GM12878 (cell line): Measurements from ENCODE around the gene TGFBR1. TPM values are rescaled to one million over a fixed set of nuclear protein-coding genes. Genes with fewer than 3 reads are reported as not detected.

Experiments
- EED ChIP-seq: sonication (generic); IDR thresholded peaks from 2 replicates; pipeline ENCODE4 v1.6.1; 2016; ENCODE audit warnings: antibody characterized with exemption, low read depth
- IRF4 ChIP-seq: IDR thresholded peaks from 2 replicates; pipeline ENCODE4 v1.6.1; 2011; ENCODE audit warnings: low read depth, low read length
- POLR2AphosphoS5 ChIP-seq: IDR thresholded peaks from 2 replicates; pipeline ENCODE4 v1.6.1; 2011; ENCODE audit warnings: mild to moderate bottlenecking, low read length, inconsistent platforms
- RELA ChIP-seq: fragments of 450-650 bp; IDR thresholded peaks from 2 replicates; pipeline ENCODE4 v1.8.0; 2014; ENCODE audit warnings: borderline replicate concordance; ENCODE audit not compliant: partially characterized antibody
- SPI1 ChIP-seq: IDR thresholded peaks from 2 replicates; pipeline ENCODE4 v1.6.1; 2011; ENCODE audit warnings: low read depth, mild to moderate bottlenecking, low read length, moderate library complexity, borderline replicate concordance; ENCODE audit not compliant: insufficient read depth
- polyA plus RNA-seq, 11 experiments: library from polyadenylated mRNA; depleted of rRNA in 4 of 11; unstranded in 6 of 11; stranded (reverse) in 5 of 11; fragments of >200 nt; fragmentation: Nextera tagmentation in 4 of 11; fragmentation: Illumina TruSeq in 1 of 11; extraction: Ambion mirVana in 4 of 11; extraction: Trizol in 1 of 11; gene quantifications; 1 replicate in 1 of 11; 2 replicates in 10 of 11; pipeline versions ENCODE4 v1.2.1 to v1.2.3, GENCODE V29; 2011 to 2016; ENCODE audit warnings: inconsistent platforms in 2 of 11, missing spikeins in 2 of 11, low read depth in 1 of 11
- total RNA-seq, 4 experiments: library from RNA; depleted of rRNA in 3 of 4; stranded (reverse); fragments of >200 nt in 3 of 4; fragmentation: Illumina TruSeq in 1 of 4; extraction: Trizol in 1 of 4; gene quantifications; 2 replicates each; pipeline versions ENCODE4 v1.2.1 to v1.2.3, GENCODE V29; 2013 to 2021
- TF ChIP-seq, protein P1 (sequence below): fragments of 450-650 bp; IDR thresholded peaks from 2 replicates; pipeline ENCODE4 v1.6.1; 2016; ENCODE audit warnings: mild to moderate bottlenecking

The TGFBR1 gene
- total and polyA plus RNA-seq, 10 of the 15 experiments (the other 5 are each of a cell fraction or from before 2014, with no cell fraction given), result 2.9 to 27.2 (median 16.6) TPM

DNA sequence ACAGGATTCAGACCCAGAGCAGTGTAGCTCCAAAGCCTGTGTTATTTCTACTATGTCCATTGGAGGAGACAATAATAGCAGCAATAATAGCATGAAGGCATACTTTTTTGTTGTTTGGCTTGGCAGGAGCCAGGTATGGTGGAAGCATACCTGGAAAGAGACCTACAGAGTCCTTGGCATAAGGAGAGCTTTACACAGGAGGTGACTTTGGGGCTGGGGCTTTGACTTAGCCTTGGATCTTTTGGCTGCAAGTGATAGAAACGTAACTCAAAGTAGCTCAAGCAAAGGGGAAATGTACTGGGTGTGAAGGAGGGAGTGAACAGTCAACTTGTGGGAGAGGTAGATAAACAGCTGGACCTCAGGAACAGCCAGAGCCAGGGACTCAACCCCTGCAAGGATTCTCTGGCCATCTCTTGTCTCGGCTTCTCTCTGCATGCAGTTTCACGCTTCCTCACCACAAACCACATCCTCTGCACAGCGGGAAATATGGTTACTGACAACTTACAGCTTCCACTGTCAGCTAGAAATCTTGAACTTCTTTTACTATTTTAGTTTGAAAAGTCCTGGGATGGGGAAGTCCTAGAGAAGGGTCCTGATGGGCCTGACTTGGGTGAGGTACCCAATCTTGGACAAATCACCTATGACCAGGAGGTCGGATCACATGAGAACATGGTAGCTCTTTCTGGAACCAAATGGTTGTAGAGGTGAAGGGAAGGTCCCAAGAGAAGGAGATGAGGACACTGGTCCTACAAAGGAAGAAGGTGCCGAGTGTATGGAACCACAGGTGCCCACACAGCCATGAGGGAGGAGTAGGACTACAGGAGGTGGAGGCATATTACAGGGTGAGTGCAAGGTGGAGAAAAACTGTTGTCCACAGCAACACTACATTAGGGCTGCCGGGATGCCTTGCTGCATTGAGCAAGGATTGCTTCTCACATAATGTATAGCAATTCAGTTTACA lies 47.0 kb upstream of the TGFBR1 start (continued):
- TF ChIP-seq, protein P1, sequence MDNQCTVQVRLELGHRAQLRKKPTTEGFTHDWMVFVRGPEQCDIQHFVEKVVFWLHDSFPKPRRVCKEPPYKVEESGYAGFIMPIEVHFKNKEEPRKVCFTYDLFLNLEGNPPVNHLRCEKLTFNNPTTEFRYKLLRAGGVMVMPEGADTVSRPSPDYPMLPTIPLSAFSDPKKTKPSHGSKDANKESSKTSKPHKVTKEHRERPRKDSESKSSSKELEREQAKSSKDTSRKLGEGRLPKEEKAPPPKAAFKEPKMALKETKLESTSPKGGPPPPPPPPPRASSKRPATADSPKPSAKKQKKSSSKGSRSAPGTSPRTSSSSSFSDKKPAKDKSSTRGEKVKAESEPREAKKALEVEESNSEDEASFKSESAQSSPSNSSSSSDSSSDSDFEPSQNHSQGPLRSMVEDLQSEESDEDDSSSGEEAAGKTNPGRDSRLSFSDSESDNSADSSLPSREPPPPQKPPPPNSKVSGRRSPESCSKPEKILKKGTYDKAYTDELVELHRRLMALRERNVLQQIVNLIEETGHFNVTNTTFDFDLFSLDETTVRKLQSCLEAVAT, result peak; percentile 74; the same call in 1 of the 2 replicates
- peak; percentile 3 for TF ChIP-seq RELA
- TF ChIP-seq EED, result peak; percentile 75
- TF ChIP-seq SPI1, result peak; percentile 25; the same call in 1 of the 2 replicates
- no peak for TF ChIP-seq IRF4
- TF ChIP-seq POLR2AphosphoS5, result no peak
